ENCODE measurements around the gene SLC39A1.

GRCh38 chr1:153985941-153986761 is 22.8 kb upstream of the SLC39A1 start, which contains the start of gene RAB13:
- TF ChIP-seq USF2 (CRISPR knock-in tag; IDR thresholded peaks at IDR 0.05) (no peak), SP1 (CRISPR knock-in tag; conservative IDR thresholded peaks at IDR 0.05) (0 out of 2 replicates have a peak, but pooled peaks have one; percentile 24), TP53 (CRISPR knock-in tag; IDR thresholded peaks at IDR 0.05) (no peak), ZBTB21 (CRISPR knock-in tag; IDR thresholded peaks at IDR 0.05; ENCODE audit: borderline replicate concordance) (no peak), CTCF (IDR thresholded peaks at IDR 0.05) (no peak), ATF1 (CRISPR knock-in tag; IDR thresholded peaks at IDR 0.05) (no peak), ATF3 (CRISPR knock-in tag; conservative IDR thresholded peaks at IDR 0.05) (no peak), USF1 (CRISPR knock-in tag; IDR thresholded peaks at IDR 0.05) (no peak), MYBL2 (CRISPR knock-in tag; IDR thresholded peaks at IDR 0.05) (no peak)
